Esophagus muscularis mucosa (tissue), 4 donors: ENCODE measurements around the gene FURIN. TPM values are rescaled to one million over a fixed set of nuclear protein-coding genes. Genes with fewer than 3 reads are reported as not detected.
"Not testable (repeated sequence)": the region's sequence is repeated elsewhere in the genome, so short reads cannot be mapped to it uniquely, and the experiment has no call there.

Source experiments
- DNase-seq: peaks from one replicate; pipeline ENCODE4 v3.0.0-alpha.2; 2017; ENCODE audit errors: extremely low spot score
- H3K27ac ChIP-seq, 4 donors: fragments of 200-600 bp; sonication (generic); replicated peaks in 1 of 4; 1 replicate in 3 of 4; 2 replicates in 1 of 4; pipeline ENCODE4 v1.5.1; 2016 to 2019; ENCODE audit warnings: mild to moderate bottlenecking in 1 of 4
- H3K27me3 ChIP-seq, 4 donors: fragments of 200-600 bp; sonication (generic); one replicate each; pipeline versions ENCODE4 v1.5.1 to v1.6.0; 2016 to 2019
- H3K36me3 ChIP-seq, 4 donors: fragments of 200-600 bp; sonication (generic); one replicate each; pipeline ENCODE4 v1.5.1; 2016 to 2019
- H3K4me1 ChIP-seq, 4 donors: fragments of 200-600 bp; sonication (generic); one replicate each; pipeline ENCODE4 v1.5.1; 2016 to 2019
- H3K4me3 ChIP-seq, 4 donors: fragments of 200-600 bp; sonication (generic); 1 replicate in 2 of 4; 2 replicates in 2 of 4; pipeline ENCODE4 v1.5.1; 2016 to 2019; ENCODE audit warnings: mild to moderate bottlenecking in 4 of 4, moderate library complexity in 1 of 4
- H3K9me3 ChIP-seq, 4 donors: fragments of 200-600 bp; sonication (generic); 1 replicate in 3 of 4; 2 replicates in 1 of 4; pipeline ENCODE4 v1.5.1; 2016 to 2019
- EP300 ChIP-seq: sonication (generic); formaldehyde crosslinking; IDR thresholded peaks from one replicate; pipeline ENCODE4 v1.6.1; 2017; ENCODE audit warnings: antibody characterized with exemption
- POLR2A ChIP-seq: fragments of 450-650 bp; IDR thresholded peaks from one replicate; pipeline ENCODE4 v1.6.1; 2017; ENCODE audit warnings: antibody characterized with exemption, moderate library complexity, mild to moderate bottlenecking, low read depth
- POLR2AphosphoS5 ChIP-seq, 2 donors: sonication (generic); formaldehyde crosslinking; IDR thresholded peaks; one replicate each; pipeline ENCODE4 v1.6.1; 2017; ENCODE audit warnings: antibody characterized with exemption in 2 of 2
- WGBS: methylation state at CpG from one replicate; pipeline ENCODE4 v1.1.5; 2018; 5-methylcytosine and 5-hydroxymethylcytosine counted together
- intact Hi-C: fragments of 100-400 bp; cut with DNase I; formaldehyde crosslinking; loops from one replicate; pipeline ENCODE4 v1.15.1; 2023
- total RNA-seq, 4 donors: library from RNA; depleted of rRNA; stranded (reverse); fragments of >200 nt; gene quantifications; one replicate each; pipeline versions ENCODE4 v1.1.0 to v1.2.1, GENCODE V29; 2016
- TF ChIP-seq, protein P1 (sequence below), 3 experiments: fragments of 200-600 bp in 2 of 3; fragments of 450-650 bp in 1 of 3; sonication (generic) in 2 of 3; IDR thresholded peaks; one replicate each; pipeline ENCODE4 v1.5.1; 2017 to 2019; ENCODE audit warnings: antibody characterized with exemption in 3 of 3, mild to moderate bottlenecking in 2 of 3, moderate library complexity in 1 of 3

The FURIN gene
- total RNA-seq, 4 donors from 2014 or later = 39.0 to 84.0 (median 80.3) TPM

GRCh38 chr15:90918034-90918788 is 49.8 kb downstream of the FURIN start:
- peaks cover 58 to 89% (median 83%) of the 10 kb centered on the region in 4 donors for H3K36me3 ChIP-seq
- no peak overlapping the region for H3K4me3 ChIP-seq
- no peaks in the 10 kb centered on the region for H3K27me3 ChIP-seq
- intact Hi-C loops = no loop called here
- no peak for DNase-seq
- peaks cover 0 to 10% (median 0%) of the 10 kb centered on the region in 4 donors for H3K4me1 ChIP-seq
- TF ChIP-seq, protein P1, sequence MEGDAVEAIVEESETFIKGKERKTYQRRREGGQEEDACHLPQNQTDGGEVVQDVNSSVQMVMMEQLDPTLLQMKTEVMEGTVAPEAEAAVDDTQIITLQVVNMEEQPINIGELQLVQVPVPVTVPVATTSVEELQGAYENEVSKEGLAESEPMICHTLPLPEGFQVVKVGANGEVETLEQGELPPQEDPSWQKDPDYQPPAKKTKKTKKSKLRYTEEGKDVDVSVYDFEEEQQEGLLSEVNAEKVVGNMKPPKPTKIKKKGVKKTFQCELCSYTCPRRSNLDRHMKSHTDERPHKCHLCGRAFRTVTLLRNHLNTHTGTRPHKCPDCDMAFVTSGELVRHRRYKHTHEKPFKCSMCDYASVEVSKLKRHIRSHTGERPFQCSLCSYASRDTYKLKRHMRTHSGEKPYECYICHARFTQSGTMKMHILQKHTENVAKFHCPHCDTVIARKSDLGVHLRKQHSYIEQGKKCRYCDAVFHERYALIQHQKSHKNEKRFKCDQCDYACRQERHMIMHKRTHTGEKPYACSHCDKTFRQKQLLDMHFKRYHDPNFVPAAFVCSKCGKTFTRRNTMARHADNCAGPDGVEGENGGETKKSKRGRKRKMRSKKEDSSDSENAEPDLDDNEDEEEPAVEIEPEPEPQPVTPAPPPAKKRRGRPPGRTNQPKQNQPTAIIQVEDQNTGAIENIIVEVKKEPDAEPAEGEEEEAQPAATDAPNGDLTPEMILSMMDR (IDR thresholded peaks at IDR 0.05) = no peak
- TF ChIP-seq POLR2A = no peak
- TF ChIP-seq POLR2AphosphoS5 (IDR thresholded peaks at IDR 0.05) = no peak
- TF ChIP-seq EP300 = no peak
- WGBS = 97% methylated on average over 22 of the region's 23 CpGs
- no peaks in the 10 kb centered on the region for H3K9me3 ChIP-seq
- H3K27ac ChIP-seq = no peak overlapping the region

GRCh38 chr15:90918835-90919234 is 50.4 kb downstream of the FURIN start:
- 87% methylated on average over 6 of the region's 6 CpGs for WGBS
- TF ChIP-seq EP300 (no peak), POLR2AphosphoS5 (IDR thresholded peaks at IDR 0.05) (no peak), POLR2A (no peak)
- TF ChIP-seq, protein P1 (IDR thresholded peaks at IDR 0.05) = no peak
- Histone ChIP-seq H3K27ac (no peak overlapping the region), H3K27me3 (no peaks in the 10 kb centered on the region), H3K4me3 (no peak overlapping the region), H3K4me1 (peaks cover 0 to 10% (median 0%) of the 10 kb centered on the region in 4 donors), H3K36me3 (peaks cover 52 to 83% (median 77%) of the 10 kb centered on the region in 4 donors), H3K9me3 (no peaks in the 10 kb centered on the region)
- intact Hi-C loops = no loop called here
- DNase-seq = no peak

DNA sequence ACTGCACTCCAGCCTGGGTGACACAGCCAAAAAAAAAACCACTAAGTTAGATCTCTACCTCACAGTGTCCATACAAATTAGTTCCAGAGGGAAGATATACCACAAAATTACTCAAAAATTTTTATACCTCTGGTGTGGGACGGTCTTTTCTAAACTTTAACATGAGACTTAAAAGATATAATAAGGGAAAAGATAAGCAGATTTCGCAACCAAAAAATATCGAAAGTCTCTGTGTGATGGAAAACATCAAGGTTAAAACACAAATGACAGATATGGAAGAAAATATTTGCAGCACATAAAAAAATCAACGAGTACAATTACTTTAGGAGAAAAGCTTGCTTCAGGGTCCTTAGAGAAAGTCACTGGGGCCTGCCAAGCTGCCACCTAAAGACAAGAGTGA is 53.5 kb downstream of the FURIN start:
- no peak overlapping the region for H3K27ac ChIP-seq
- peaks cover 0 to 10% (median 0%) of the 10 kb centered on the region in 4 donors for H3K4me1 ChIP-seq
- no peaks in the 10 kb centered on the region for H3K27me3 ChIP-seq
- peaks cover 35 to 52% (median 47%) of the 10 kb centered on the region in 4 donors for H3K36me3 ChIP-seq
- TF ChIP-seq, protein P1 (IDR thresholded peaks at IDR 0.05) = no peak
- TF ChIP-seq EP300 (no peak), POLR2AphosphoS5 (IDR thresholded peaks at IDR 0.05) (no peak), POLR2A (no peak)
- intact Hi-C loops = no loop called here
- H3K9me3 ChIP-seq = no peaks in the 10 kb centered on the region
- no peak overlapping the region for H3K4me3 ChIP-seq
- no peak for DNase-seq
- WGBS = 88% methylated on average over 4 of the region's 4 CpGs

DNA sequence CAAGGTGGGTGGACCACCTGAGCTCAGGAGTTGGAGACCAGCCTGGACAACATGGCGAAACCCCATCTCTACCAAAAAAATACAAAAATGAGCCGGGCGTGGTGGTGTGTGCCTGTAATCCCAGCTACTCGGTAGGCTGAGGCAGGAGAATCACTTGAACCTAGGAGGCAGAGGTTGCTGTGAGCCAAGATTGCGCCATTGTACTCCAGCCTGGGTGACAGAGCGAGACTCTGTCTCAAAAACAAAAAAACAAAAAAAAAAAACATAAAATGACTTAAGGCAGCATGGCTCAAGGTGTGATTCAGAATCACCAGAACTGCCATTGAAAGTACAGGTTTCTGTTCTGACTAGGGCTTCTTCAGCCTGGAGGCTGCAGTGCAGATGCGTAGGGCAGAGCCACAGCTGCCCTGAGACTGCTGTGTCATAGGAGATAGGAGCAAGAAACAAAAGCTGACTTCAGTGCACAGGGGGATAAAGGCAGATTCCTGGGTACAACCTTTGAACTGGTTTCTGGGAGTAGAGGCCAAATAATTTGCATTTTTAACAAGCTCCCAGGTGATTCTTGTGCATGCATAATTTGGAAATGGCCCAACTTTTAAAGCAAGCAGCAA is 54.4 kb downstream of the FURIN start:
- peaks cover 27 to 43% (median 37%) of the 10 kb centered on the region in 4 donors for H3K36me3 ChIP-seq
- H3K9me3 ChIP-seq, DNase-seq, H3K27me3 ChIP-seq, H3K27ac ChIP-seq, intact Hi-C loops, H3K4me3 ChIP-seq, H3K4me1 ChIP-seq: not testable (repeated sequence)
- WGBS = 89% methylated on average over 7 of the region's 7 CpGs

DNA sequence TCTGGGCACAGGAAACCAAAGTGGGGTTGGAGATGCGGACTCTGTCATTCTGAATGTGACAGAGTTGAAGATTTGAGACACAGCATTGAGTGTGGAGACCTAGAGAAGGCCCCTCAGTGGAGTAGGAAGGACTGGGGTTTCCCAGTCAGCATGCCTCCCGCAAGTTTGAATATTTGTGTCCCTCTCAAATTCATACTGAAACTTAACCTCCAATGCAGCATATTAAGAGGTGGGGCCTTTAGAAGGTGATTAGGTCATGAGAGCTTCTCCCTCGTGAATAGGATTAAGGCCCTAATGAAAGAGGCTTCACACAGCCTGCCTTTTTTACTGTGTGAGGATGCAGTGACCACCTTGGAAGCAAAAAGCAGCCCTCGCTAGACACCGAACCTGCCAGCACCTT is 56.0 kb downstream of the FURIN start:
- Histone ChIP-seq H3K27me3 (no peaks in the 10 kb centered on the region), H3K4me3 (no peak overlapping the region), H3K27ac (no peak overlapping the region), H3K9me3 (no peaks in the 10 kb centered on the region), H3K36me3 (peaks cover 12 to 27% (median 22%) of the 10 kb centered on the region in 4 donors), H3K4me1 (peaks cover 0 to 4% (median 3%) of the 10 kb centered on the region in 4 donors)
- TF ChIP-seq POLR2AphosphoS5 (IDR thresholded peaks at IDR 0.05) (no peak), EP300 (no peak), POLR2A (no peak)
- TF ChIP-seq, protein P1 (IDR thresholded peaks at IDR 0.05) = no peak
- intact Hi-C loops = no loop called here
- no peak for DNase-seq
- WGBS = 94% methylated on average over 5 of the region's 5 CpGs

DNA sequence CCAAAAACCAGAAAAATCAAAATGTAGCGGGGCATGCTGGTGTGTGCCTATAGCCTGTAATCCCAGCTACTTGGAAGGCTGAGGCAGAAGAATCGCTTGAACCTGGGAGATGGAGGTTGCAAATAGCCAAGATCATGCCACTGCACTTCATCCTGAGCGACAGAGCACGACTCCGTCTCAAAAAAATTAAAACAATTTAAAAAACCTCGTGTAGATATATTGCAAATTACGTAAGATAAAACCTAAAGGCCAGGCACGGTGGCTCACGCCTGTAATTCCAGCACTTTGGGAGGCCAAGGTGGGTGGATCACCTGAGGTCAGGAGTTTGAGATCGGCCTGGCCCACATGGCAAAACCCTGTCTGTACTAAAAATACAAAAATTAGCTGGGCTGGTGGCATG is 58.4 kb downstream of the FURIN start:
- intact Hi-C loops, H3K4me3 ChIP-seq, H3K27ac ChIP-seq, H3K27me3 ChIP-seq, H3K9me3 ChIP-seq, H3K36me3 ChIP-seq, DNase-seq: not testable (repeated sequence)
- 91% methylated on average over 10 of the region's 10 CpGs for WGBS
- H3K4me1 ChIP-seq = peaks cover 15 to 24% (median 23%) of the 10 kb centered on the region in 4 donors

GRCh38 chr15:90928106-90928505 is 59.7 kb downstream of the FURIN start:
- H3K9me3 ChIP-seq, H3K27me3 ChIP-seq, DNase-seq, H3K36me3 ChIP-seq, H3K27ac ChIP-seq, H3K4me3 ChIP-seq, intact Hi-C loops: not testable (repeated sequence)
- peaks cover 23 to 37% (median 33%) of the 10 kb centered on the region in 4 donors for H3K4me1 ChIP-seq
- WGBS = 85% methylated on average over 7 of the region's 7 CpGs
